Measurements from ENCODE around the gene TMEM239.
"Not testable (repeated sequence)": the region's sequence is repeated elsewhere in the genome, so short reads cannot be mapped to it uniquely, and the experiment has no call there.

DNA sequence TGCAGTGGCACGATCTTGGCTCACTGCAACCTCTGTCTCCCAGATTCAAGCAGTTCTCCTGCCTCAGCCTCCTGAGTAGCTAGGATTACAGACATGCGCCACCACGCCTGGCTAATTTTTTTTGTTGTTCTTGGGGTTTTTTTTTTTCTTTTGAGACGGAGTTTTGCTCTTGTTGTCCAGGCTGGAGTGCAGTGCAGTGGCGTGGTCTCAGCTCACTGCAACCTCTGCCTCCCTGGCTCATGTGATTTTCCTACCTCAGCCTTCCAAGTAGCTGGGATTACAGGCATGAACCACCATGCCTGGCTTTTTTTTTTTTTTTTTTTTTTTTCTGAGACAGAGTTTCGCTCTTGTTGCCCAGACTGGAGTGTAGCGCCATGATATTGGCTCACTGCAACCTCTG lies 15.0 kb downstream of the TMEM239 start:
- TF ChIP-seq, protein P1, sequence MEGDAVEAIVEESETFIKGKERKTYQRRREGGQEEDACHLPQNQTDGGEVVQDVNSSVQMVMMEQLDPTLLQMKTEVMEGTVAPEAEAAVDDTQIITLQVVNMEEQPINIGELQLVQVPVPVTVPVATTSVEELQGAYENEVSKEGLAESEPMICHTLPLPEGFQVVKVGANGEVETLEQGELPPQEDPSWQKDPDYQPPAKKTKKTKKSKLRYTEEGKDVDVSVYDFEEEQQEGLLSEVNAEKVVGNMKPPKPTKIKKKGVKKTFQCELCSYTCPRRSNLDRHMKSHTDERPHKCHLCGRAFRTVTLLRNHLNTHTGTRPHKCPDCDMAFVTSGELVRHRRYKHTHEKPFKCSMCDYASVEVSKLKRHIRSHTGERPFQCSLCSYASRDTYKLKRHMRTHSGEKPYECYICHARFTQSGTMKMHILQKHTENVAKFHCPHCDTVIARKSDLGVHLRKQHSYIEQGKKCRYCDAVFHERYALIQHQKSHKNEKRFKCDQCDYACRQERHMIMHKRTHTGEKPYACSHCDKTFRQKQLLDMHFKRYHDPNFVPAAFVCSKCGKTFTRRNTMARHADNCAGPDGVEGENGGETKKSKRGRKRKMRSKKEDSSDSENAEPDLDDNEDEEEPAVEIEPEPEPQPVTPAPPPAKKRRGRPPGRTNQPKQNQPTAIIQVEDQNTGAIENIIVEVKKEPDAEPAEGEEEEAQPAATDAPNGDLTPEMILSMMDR (IDR thresholded peaks at IDR 0.05), result not testable (repeated sequence)
- TF ChIP-seq JUND (IDR thresholded peaks at IDR 0.05); RFX5 (IDR thresholded peaks at IDR 0.05; ENCODE audit: low read length); EP300 (IDR thresholded peaks at IDR 0.05; ENCODE audit: borderline replicate concordance in 1 of 2, low read depth in 1 of 2, low read length in 1 of 2); FOXM1 (IDR thresholded peaks at IDR 0.05; ENCODE audit: low read depth); RXRA (IDR thresholded peaks at IDR 0.05; ENCODE audit: borderline replicate concordance, low read depth); NRF1 (IDR thresholded peaks at IDR 0.05; ENCODE audit: low read depth, low read length); TAF1 (IDR thresholded peaks at IDR 0.05; ENCODE audit: borderline replicate concordance, low read depth, low read length); POLR2AphosphoS5 (IDR thresholded peaks at IDR 0.05; ENCODE audit: low read depth, low read length); YY1 (IDR thresholded peaks at IDR 0.05; ENCODE audit: low read depth); NFIC (IDR thresholded peaks at IDR 0.05; ENCODE audit: borderline replicate concordance): not testable (repeated sequence)
- TF ChIP-seq, protein P2, sequence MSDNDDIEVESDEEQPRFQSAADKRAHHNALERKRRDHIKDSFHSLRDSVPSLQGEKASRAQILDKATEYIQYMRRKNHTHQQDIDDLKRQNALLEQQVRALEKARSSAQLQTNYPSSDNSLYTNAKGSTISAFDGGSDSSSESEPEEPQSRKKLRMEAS (IDR thresholded peaks at IDR 0.05; ENCODE audit: low read depth), result not testable (repeated sequence)
- TF ChIP-seq, protein P3, sequence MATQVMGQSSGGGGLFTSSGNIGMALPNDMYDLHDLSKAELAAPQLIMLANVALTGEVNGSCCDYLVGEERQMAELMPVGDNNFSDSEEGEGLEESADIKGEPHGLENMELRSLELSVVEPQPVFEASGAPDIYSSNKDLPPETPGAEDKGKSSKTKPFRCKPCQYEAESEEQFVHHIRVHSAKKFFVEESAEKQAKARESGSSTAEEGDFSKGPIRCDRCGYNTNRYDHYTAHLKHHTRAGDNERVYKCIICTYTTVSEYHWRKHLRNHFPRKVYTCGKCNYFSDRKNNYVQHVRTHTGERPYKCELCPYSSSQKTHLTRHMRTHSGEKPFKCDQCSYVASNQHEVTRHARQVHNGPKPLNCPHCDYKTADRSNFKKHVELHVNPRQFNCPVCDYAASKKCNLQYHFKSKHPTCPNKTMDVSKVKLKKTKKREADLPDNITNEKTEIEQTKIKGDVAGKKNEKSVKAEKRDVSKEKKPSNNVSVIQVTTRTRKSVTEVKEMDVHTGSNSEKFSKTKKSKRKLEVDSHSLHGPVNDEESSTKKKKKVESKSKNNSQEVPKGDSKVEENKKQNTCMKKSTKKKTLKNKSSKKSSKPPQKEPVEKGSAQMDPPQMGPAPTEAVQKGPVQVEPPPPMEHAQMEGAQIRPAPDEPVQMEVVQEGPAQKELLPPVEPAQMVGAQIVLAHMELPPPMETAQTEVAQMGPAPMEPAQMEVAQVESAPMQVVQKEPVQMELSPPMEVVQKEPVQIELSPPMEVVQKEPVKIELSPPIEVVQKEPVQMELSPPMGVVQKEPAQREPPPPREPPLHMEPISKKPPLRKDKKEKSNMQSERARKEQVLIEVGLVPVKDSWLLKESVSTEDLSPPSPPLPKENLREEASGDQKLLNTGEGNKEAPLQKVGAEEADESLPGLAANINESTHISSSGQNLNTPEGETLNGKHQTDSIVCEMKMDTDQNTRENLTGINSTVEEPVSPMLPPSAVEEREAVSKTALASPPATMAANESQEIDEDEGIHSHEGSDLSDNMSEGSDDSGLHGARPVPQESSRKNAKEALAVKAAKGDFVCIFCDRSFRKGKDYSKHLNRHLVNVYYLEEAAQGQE (IDR thresholded peaks at IDR 0.05; ENCODE audit: low read depth, low read length), result not testable (repeated sequence)
- TF ChIP-seq, protein P4, sequence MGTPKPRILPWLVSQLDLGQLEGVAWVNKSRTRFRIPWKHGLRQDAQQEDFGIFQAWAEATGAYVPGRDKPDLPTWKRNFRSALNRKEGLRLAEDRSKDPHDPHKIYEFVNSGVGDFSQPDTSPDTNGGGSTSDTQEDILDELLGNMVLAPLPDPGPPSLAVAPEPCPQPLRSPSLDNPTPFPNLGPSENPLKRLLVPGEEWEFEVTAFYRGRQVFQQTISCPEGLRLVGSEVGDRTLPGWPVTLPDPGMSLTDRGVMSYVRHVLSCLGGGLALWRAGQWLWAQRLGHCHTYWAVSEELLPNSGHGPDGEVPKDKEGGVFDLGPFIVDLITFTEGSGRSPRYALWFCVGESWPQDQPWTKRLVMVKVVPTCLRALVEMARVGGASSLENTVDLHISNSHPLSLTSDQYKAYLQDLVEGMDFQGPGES (IDR thresholded peaks at IDR 0.05; ENCODE audit: low read depth, low read length), result not testable (repeated sequence)
